Hepatocyte (in vitro differentiated cells): Measurements from ENCODE around the gene PDLIM7. TPM values are rescaled to one million over a fixed set of nuclear protein-coding genes. Genes with fewer than 3 reads are reported as not detected.

Source experiments
- DNase-seq: peaks from one replicate; pipeline ENCODE4 v3.0.0-alpha.2; 2016; ENCODE audit warnings: low spot score
- H2AFZ ChIP-seq: fragments of 200-600 bp; sonication (generic); 2 replicates; pipeline ENCODE4 v1.6.0; 2016; ENCODE audit warnings: antibody characterized with exemption, mild to moderate bottlenecking
- H3K27ac ChIP-seq: fragments of 200-600 bp; sonication (generic); 2 replicates; pipeline ENCODE4 v1.5.1; 2016; ENCODE audit warnings: mild to moderate bottlenecking
- H3K27me3 ChIP-seq: fragments of 200-600 bp; sonication (generic); 2 replicates; pipeline ENCODE4 v1.6.1; 2016
- H3K36me3 ChIP-seq: fragments of 200-600 bp; sonication (generic); replicated peaks from 2 replicates; pipeline ENCODE4 v1.5.1; 2016; ENCODE audit warnings: low read depth; ENCODE audit not compliant: insufficient read depth
- H3K4me1 ChIP-seq: fragments of 200-600 bp; sonication (generic); 2 replicates; pipeline ENCODE4 v1.5.1; 2016; ENCODE audit warnings: mild to moderate bottlenecking, moderate library complexity; ENCODE audit not compliant: insufficient read depth
- H3K4me2 ChIP-seq: fragments of 200-600 bp; sonication (generic); 2 replicates; pipeline ENCODE4 v1.6.0; 2016
- H3K4me3 ChIP-seq: fragments of 200-600 bp; sonication (generic); 2 replicates; pipeline ENCODE4 v1.5.1; 2016; ENCODE audit warnings: mild to moderate bottlenecking
- H3K79me2 ChIP-seq: fragments of 200-600 bp; sonication (generic); 2 replicates; pipeline ENCODE4 v1.6.0; 2017; ENCODE audit warnings: mild to moderate bottlenecking
- H3K9me2 ChIP-seq: fragments of 200-600 bp; sonication (generic); replicated peaks from 2 replicates; pipeline ENCODE4 v1.6.0; 2017; ENCODE audit warnings: mild to moderate bottlenecking; ENCODE audit not compliant: insufficient read depth
- H3K9me3 ChIP-seq: fragments of 200-600 bp; sonication (generic); 2 replicates; pipeline ENCODE4 v1.5.1; 2016; ENCODE audit warnings: low read depth, mild to moderate bottlenecking
- H4K20me1 ChIP-seq: fragments of 200-600 bp; sonication (generic); 2 replicates; pipeline ENCODE4 v1.6.0; 2016; ENCODE audit warnings: mild to moderate bottlenecking; ENCODE audit not compliant: insufficient read depth, poor library complexity, severe bottlenecking
- EZH2 ChIP-seq: fragments of 200-600 bp; sonication (generic); IDR thresholded peaks from 2 replicates; pipeline ENCODE4 v1.6.1; 2016; ENCODE audit warnings: antibody characterized with exemption, mild to moderate bottlenecking, borderline replicate concordance
- EZH2phosphoT487 ChIP-seq: fragments of 200-600 bp; sonication (generic); IDR thresholded peaks from one replicate; pipeline ENCODE4 v1.6.1; 2018; ENCODE audit warnings: antibody characterized with exemption, mild to moderate bottlenecking, low read depth, moderate library complexity; ENCODE audit not compliant: unreplicated experiment, severe bottlenecking
- WGBS: methylation state at CpG from one replicate; pipeline ENCODE4 v1.1.6; 2016; ENCODE audit warnings: low lambda C conversion rate; ENCODE audit errors: missing lambda C conversion rate; 5-methylcytosine and 5-hydroxymethylcytosine counted together
- polyA plus RNA-seq: library from polyadenylated mRNA; unstranded; fragments of >200 nt; fragmentation: Nextera tagmentation; extraction: Ambion mirVana; gene quantifications from 2 replicates; pipeline ENCODE4 v1.2.1, GENCODE V29; 2016
- total RNA-seq: library from RNA; depleted of rRNA; stranded (reverse); fragments of >200 nt; gene quantifications from 2 replicates; pipeline ENCODE4 v1.2.3, GENCODE V29; 2014
- TF ChIP-seq, protein P1 (sequence below): fragments of 200-600 bp; sonication (generic); IDR thresholded peaks from 2 replicates; pipeline ENCODE4 v1.5.1; 2016; ENCODE audit warnings: antibody characterized with exemption, mild to moderate bottlenecking; ENCODE audit not compliant: poor library complexity

PDLIM7 gene
- total and polyA plus RNA-seq, 2 experiments from 2014 or later, result 57.1 to 143 TPM

DNA sequence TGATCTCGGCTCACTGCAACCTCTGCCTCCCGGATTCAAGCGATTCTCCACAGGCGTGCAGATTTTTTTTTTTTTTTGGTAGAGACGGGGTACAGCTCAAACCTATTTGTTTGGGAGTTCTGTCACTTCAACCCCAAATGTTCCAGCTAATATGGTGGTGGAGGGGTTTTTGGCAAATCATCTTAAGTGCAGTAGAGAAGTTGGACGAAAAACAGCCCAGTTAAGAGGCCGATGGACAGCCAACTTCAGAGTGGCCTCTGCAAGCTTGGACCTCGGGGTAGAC lies 51.5 kb downstream of the PDLIM7 start:
- peak overlapping the region; percentile 100 for H3K4me2 ChIP-seq
- no peaks in the 10 kb centered on the region for H3K79me2 ChIP-seq
- DNase-seq, result no peak
- peaks cover 13% of the 10 kb centered on the region for H3K4me1 ChIP-seq
- H3K9me3 ChIP-seq, result no peaks in the 10 kb centered on the region
- 25% methylated on average over 8 of the region's 8 CpGs for WGBS
- H4K20me1 ChIP-seq, result no peaks in the 10 kb centered on the region
- H3K27ac ChIP-seq, result no peak overlapping the region
- H3K27me3 ChIP-seq, result peaks cover 3% of the 10 kb centered on the region
- no peaks in the 10 kb centered on the region for H3K9me2 ChIP-seq
- H3K36me3 ChIP-seq, result no peaks in the 10 kb centered on the region
- H2AFZ ChIP-seq, result no peak overlapping the region
- TF ChIP-seq, protein P1, sequence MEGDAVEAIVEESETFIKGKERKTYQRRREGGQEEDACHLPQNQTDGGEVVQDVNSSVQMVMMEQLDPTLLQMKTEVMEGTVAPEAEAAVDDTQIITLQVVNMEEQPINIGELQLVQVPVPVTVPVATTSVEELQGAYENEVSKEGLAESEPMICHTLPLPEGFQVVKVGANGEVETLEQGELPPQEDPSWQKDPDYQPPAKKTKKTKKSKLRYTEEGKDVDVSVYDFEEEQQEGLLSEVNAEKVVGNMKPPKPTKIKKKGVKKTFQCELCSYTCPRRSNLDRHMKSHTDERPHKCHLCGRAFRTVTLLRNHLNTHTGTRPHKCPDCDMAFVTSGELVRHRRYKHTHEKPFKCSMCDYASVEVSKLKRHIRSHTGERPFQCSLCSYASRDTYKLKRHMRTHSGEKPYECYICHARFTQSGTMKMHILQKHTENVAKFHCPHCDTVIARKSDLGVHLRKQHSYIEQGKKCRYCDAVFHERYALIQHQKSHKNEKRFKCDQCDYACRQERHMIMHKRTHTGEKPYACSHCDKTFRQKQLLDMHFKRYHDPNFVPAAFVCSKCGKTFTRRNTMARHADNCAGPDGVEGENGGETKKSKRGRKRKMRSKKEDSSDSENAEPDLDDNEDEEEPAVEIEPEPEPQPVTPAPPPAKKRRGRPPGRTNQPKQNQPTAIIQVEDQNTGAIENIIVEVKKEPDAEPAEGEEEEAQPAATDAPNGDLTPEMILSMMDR, result no peak
- no peak for TF ChIP-seq EZH2phosphoT487
- TF ChIP-seq EZH2, result no peak
- peak overlapping the region; percentile 97 for H3K4me3 ChIP-seq

GRCh38 chr5:177445052-177445916 lies 52.1 kb downstream of the PDLIM7 start:
- no peak for DNase-seq
- H3K4me2 ChIP-seq, result peak overlapping the region; percentile 100
- H3K9me2 ChIP-seq, result no peaks in the 10 kb centered on the region
- no peak overlapping the region for H3K27ac ChIP-seq
- H4K20me1 ChIP-seq, result no peaks in the 10 kb centered on the region
- no peaks in the 10 kb centered on the region for H3K9me3 ChIP-seq
- no peaks in the 10 kb centered on the region for H3K36me3 ChIP-seq
- H3K4me1 ChIP-seq, result peaks cover 13% of the 10 kb centered on the region
- no peak overlapping the region for H3K4me3 ChIP-seq
- H3K27me3 ChIP-seq, result peaks cover 3% of the 10 kb centered on the region
- TF ChIP-seq, protein P1, result no peak
- H3K79me2 ChIP-seq, result no peaks in the 10 kb centered on the region
- H2AFZ ChIP-seq, result no peak overlapping the region
- WGBS, result 72% methylated on average over 9 of the region's 10 CpGs

GRCh38 chr5:177444106-177445051 lies 53.0 kb downstream of the PDLIM7 start:
- no peaks in the 10 kb centered on the region for H4K20me1 ChIP-seq

More at GRCh38 chr5:177444106-177445051, 53.0 kb downstream of the PDLIM7 start:
- peaks cover 3% of the 10 kb centered on the region for H3K27me3 ChIP-seq
- WGBS, result 82% methylated on average over 7 of the region's 7 CpGs
- no peaks in the 10 kb centered on the region for H3K9me3 ChIP-seq
- no peak overlapping the region for H3K4me3 ChIP-seq
- no peaks in the 10 kb centered on the region for H3K9me2 ChIP-seq
- H3K27ac ChIP-seq, result no peak overlapping the region
- TF ChIP-seq, protein P1, result no peak
- TF ChIP-seq EZH2phosphoT487, result no peak
- no peak for TF ChIP-seq EZH2
- H3K4me1 ChIP-seq, result peaks cover 13% of the 10 kb centered on the region
- no peaks in the 10 kb centered on the region for H3K36me3 ChIP-seq
- no peaks in the 10 kb centered on the region for H3K79me2 ChIP-seq
- DNase-seq, result no peak
- no peak overlapping the region for H2AFZ ChIP-seq
- no peak overlapping the region for H3K4me2 ChIP-seq
